GM12891 (cell line): ENCODE data around the gene CFAP61.

Source experiments
- POLR2A ChIP-seq: IDR thresholded peaks from 2 replicates; pipeline ENCODE4 v1.6.1; 2011; ENCODE audit warnings: low read depth, low read length, control low read depth
- POLR2AphosphoS5 ChIP-seq: IDR thresholded peaks from 2 replicates; pipeline ENCODE4 v1.6.1; 2011; ENCODE audit warnings: low read depth, low read length, control low read depth
- SPI1 ChIP-seq: IDR thresholded peaks from 2 replicates; pipeline ENCODE4 v1.6.1; 2011; ENCODE audit warnings: low read depth, low read length, control low read depth
- TAF1 ChIP-seq: IDR thresholded peaks from 2 replicates; pipeline ENCODE4 v1.6.1; 2011; ENCODE audit warnings: low read depth, low read length, control low read depth

DNA sequence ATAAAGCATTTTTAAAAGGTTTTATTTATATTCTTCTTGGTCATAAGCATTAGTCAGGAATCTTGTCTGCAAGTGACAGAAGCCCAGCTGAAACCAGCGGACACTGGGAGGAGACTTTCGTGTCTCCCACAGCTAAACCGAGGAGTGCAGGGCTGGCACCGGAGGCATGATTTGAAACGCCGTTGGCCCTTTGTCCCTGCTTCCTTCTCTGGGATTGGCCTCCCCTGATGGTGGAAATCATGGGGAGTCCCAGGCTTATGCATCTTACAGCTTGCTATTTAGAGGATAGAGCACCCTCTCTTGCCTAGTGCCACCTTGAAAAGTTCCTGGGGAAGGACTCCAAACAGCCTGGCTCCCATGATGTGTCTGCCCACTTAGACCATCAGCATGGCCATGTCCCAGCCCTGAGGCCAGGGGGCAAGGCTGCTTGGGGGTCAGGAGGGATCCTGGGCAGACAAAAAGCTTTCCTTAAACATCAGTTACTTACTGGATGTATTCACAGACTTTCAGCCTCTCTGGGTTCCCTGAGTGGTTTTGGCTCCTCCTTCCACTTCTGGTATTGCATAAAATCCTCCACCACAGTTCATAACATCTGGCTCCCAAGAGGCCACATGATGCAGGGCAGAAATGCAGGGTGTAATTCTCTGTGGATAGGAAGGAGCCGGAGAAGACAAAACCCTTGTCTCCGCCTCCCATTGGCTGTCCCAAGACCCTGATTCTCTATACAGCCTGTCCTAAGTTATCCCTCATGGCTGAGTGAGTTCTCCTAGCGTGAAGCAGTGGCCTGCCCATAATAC is 266.2 kb downstream of the CFAP61 start:
- no peak for TF ChIP-seq POLR2A
- no peak for TF ChIP-seq POLR2AphosphoS5
- TF ChIP-seq TAF1: no peak
- no peak for TF ChIP-seq SPI1
